ENCODE data around the gene CMKLR1.

DNA sequence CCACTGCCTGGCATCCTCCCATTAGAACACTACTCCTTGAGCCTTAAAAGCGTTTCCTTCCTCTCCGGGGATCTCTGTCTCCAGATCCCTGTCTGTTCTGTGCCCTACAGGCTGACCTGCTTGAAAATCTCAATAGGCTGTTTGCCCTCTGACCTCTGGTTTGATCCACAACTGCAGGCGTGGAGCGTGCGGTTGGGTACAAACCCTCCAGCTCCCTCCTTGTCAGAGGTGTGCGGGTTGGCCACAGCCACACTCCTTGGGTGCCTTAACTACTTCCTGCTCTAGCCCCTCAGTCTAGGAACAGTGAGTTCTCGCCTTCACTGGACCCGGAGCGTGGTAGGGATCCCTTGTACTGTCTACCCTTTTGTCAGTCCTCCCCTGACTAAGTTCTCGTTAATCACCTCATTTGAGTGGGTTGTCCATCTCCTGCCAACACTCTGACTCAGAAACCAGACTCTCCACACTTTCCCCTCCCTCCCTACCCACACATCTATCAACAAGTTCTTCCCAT is 33.1 kb downstream of the CMKLR1 start:
- TF ChIP-seq, protein P1, sequence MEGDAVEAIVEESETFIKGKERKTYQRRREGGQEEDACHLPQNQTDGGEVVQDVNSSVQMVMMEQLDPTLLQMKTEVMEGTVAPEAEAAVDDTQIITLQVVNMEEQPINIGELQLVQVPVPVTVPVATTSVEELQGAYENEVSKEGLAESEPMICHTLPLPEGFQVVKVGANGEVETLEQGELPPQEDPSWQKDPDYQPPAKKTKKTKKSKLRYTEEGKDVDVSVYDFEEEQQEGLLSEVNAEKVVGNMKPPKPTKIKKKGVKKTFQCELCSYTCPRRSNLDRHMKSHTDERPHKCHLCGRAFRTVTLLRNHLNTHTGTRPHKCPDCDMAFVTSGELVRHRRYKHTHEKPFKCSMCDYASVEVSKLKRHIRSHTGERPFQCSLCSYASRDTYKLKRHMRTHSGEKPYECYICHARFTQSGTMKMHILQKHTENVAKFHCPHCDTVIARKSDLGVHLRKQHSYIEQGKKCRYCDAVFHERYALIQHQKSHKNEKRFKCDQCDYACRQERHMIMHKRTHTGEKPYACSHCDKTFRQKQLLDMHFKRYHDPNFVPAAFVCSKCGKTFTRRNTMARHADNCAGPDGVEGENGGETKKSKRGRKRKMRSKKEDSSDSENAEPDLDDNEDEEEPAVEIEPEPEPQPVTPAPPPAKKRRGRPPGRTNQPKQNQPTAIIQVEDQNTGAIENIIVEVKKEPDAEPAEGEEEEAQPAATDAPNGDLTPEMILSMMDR (IDR thresholded peaks at IDR 0.05) = no peak
- TF ChIP-seq EP300 (IDR thresholded peaks at IDR 0.05) = no peak
